HUES6 (cell line): ENCODE measurements around the gene CLDN2.

Experiments
- H3K27ac ChIP-seq: 2 replicates; pipeline ENCODE4 v1.7.0; 2013; ENCODE audit warnings: low read depth, mild to moderate bottlenecking, low read length, inconsistent platforms
- H3K27me3 ChIP-seq: 2 replicates; pipeline ENCODE4 v1.6.1; 2013; ENCODE audit warnings: low read length; ENCODE audit not compliant: control insufficient read depth, insufficient read depth
- H3K36me3 ChIP-seq: 2 replicates; pipeline ENCODE4 v1.6.1; 2013; ENCODE audit warnings: low read length; ENCODE audit not compliant: control insufficient read depth, insufficient read depth
- H3K4me1 ChIP-seq: 2 replicates; pipeline ENCODE4 v1.6.1; 2013; ENCODE audit warnings: low read length; ENCODE audit not compliant: control insufficient read depth, insufficient read depth
- H3K4me3 ChIP-seq: 2 replicates; pipeline ENCODE4 v1.5.1; 2013; ENCODE audit warnings: low read depth, low read length
- H3K9ac ChIP-seq: one replicate; pipeline ENCODE4 v1.6.1; 2013; ENCODE audit warnings: mild to moderate bottlenecking, low read length
- H3K9me3 ChIP-seq: 2 replicates; pipeline ENCODE4 v1.6.1; 2013; ENCODE audit warnings: low read depth, low read length; ENCODE audit not compliant: control insufficient read depth, insufficient read depth

The CLDN2 gene

GRCh38 chrX:106927023-106927422, 6.8 kb downstream of the CLDN2 start:
- Histone ChIP-seq H3K27me3 (peaks cover 34% of the 10 kb centered on the region), H3K36me3 (no peaks in the 10 kb centered on the region), H3K4me1 (no peaks in the 10 kb centered on the region; the same call in 1 of the 2 replicates), H3K4me3 (no peak overlapping the region), H3K9ac (no peak overlapping the region), H3K9me3 (no peaks in the 10 kb centered on the region), H3K27ac (no peak overlapping the region)

DNA sequence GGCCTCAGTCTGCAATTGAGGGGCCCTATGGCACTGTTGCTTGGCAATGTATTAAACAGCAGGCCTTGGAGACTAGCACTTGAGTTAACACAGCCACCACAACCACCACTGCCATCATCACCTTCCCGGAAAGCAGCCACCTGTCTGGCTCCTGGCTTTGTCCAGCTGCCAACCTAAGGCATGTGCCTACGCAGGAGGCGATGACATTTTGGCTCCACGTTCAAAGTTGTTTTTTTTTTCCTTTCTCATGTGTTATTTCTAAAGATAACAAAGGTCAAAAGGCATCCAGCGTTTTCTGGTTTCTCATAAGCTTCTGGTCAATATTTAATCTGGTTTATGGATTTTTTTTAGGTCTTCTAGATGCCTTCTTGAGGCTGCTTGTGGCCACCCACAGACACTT, 7.5 kb downstream of the CLDN2 start:
- H3K36me3 ChIP-seq, result no peaks in the 10 kb centered on the region
- peaks cover 3% of the 10 kb centered on the region; the same call in 1 of the 2 replicates for H3K4me1 ChIP-seq
- H3K27ac ChIP-seq, result no peak overlapping the region
- H3K9me3 ChIP-seq, result no peaks in the 10 kb centered on the region
- peaks cover 28% of the 10 kb centered on the region for H3K27me3 ChIP-seq
- no peak overlapping the region for H3K4me3 ChIP-seq
- H3K9ac ChIP-seq, result no peak overlapping the region

- Histone ChIP-seq H3K36me3 (no peaks in the 10 kb centered on the region), H3K9me3 (no peaks in the 10 kb centered on the region), H3K4me3 (no peak overlapping the region), H3K27ac (no peak overlapping the region), H3K4me1 (peaks cover 8% of the 10 kb centered on the region; the same call in 1 of the 2 replicates), H3K9ac (no peak overlapping the region), H3K27me3 (peaks cover 27% of the 10 kb centered on the region)
Measured at GRCh38 chrX:106928227-106928626, 8.0 kb downstream of the CLDN2 start.

GRCh38 chrX:106931831-106932491, 11.8 kb downstream of the CLDN2 start:
- Histone ChIP-seq H3K27me3 (peaks cover 16% of the 10 kb centered on the region; the same call in 1 of the 2 replicates), H3K9me3 (no peaks in the 10 kb centered on the region), H3K9ac (peak overlapping the region; percentile 76), H3K4me3 (no peak overlapping the region), H3K27ac (peak overlapping the region; percentile 7; the same call in 1 of the 2 replicates), H3K4me1 (peaks cover 10% of the 10 kb centered on the region; the same call in 1 of the 2 replicates), H3K36me3 (no peaks in the 10 kb centered on the region)

DNA sequence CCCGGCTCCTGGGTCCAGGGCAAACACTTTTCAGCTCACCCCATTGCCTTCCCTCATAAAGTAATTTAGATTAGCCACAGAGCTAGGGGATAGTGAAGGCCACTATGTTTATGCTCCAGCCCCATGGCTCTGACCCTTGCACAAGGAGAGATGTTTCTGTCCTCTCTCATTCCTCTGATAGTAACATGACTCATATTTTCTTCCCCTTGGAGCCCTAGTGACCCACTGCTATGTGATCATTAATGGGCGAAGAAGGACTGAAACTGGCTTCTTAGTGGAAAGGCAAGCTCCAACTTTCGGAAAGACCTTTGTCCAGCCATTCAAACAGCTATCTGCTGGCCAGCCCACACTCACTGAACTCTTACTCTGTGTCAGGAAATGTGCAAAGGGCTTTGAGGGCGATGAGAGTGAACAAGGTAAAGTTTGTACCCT, 12.3 kb downstream of the CLDN2 start:
- H3K9ac ChIP-seq, result peak overlapping the region; percentile 76
- H3K36me3 ChIP-seq, result no peaks in the 10 kb centered on the region
- peaks cover 16% of the 10 kb centered on the region; the same call in 1 of the 2 replicates for H3K27me3 ChIP-seq
- peaks cover 10% of the 10 kb centered on the region; the same call in 1 of the 2 replicates for H3K4me1 ChIP-seq
- no peak overlapping the region for H3K4me3 ChIP-seq
- H3K9me3 ChIP-seq, result no peaks in the 10 kb centered on the region
- H3K27ac ChIP-seq, result peak overlapping the region; percentile 7; the same call in 1 of the 2 replicates

DNA sequence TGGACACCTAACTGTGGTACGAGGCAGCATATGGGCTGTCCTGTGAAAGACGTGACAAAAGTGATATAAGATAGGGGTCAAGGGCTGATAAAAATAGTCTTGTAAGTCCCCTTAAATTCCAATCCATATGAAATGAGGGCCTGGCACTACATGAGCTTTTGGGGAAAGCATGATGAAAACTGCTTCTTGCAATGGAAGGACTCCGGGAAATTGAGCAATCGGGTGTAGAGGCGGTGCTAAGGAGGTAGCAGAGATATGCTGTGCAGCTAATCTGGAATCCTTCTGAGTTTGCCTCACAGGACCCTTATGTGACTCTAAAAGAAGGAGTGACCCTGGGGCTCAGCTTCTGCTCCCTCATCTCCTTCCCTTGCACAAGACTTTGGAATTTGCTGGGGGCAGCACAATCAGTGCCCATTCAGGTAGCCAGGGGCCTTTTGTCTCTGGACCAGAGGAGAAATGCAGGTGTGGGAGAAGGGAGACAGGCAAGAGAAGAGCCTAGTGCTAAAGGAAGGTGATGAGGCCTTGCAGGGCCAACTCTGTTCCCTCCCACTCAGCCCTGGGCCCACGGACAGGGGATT, 12.8 kb downstream of the CLDN2 start:
- no peak overlapping the region for H3K4me3 ChIP-seq
- H3K9ac ChIP-seq, result peak overlapping the region; percentile 76
- no peaks in the 10 kb centered on the region for H3K36me3 ChIP-seq
- no peaks in the 10 kb centered on the region for H3K9me3 ChIP-seq
- peaks cover 10% of the 10 kb centered on the region; the same call in 1 of the 2 replicates for H3K4me1 ChIP-seq
- H3K27ac ChIP-seq, result no peak overlapping the region; the same call in 1 of the 2 replicates
- peaks cover 16% of the 10 kb centered on the region; the same call in 1 of the 2 replicates for H3K27me3 ChIP-seq

- H3K4me3 ChIP-seq, result no peak overlapping the region
- no peak overlapping the region; the same call in 1 of the 2 replicates for H3K27ac ChIP-seq
- no peaks in the 10 kb centered on the region for H3K36me3 ChIP-seq
- H3K27me3 ChIP-seq, result peaks cover 13% of the 10 kb centered on the region; the same call in 1 of the 2 replicates
- peaks cover 10% of the 10 kb centered on the region; the same call in 1 of the 2 replicates for H3K4me1 ChIP-seq
- H3K9me3 ChIP-seq, result no peaks in the 10 kb centered on the region
- H3K9ac ChIP-seq, result peak overlapping the region; percentile 76
Measured at GRCh38 chrX:106933538-106933961, 13.3 kb downstream of the CLDN2 start.

- H3K9me3 ChIP-seq, result no peaks in the 10 kb centered on the region
- H3K36me3 ChIP-seq, result 0 out of 2 replicates have a peak, but pooled peaks cover 2% of the 10 kb centered on the region
- no peak overlapping the region for H3K27ac ChIP-seq
- peaks cover 2% of the 10 kb centered on the region; the same call in 1 of the 2 replicates for H3K27me3 ChIP-seq
- H3K9ac ChIP-seq, result no peak overlapping the region
- no peak overlapping the region for H3K4me3 ChIP-seq
- peaks cover 10% of the 10 kb centered on the region; the same call in 1 of the 2 replicates for H3K4me1 ChIP-seq
Measured at GRCh38 chrX:106935175-106935574, 15.0 kb downstream of the CLDN2 start.

DNA sequence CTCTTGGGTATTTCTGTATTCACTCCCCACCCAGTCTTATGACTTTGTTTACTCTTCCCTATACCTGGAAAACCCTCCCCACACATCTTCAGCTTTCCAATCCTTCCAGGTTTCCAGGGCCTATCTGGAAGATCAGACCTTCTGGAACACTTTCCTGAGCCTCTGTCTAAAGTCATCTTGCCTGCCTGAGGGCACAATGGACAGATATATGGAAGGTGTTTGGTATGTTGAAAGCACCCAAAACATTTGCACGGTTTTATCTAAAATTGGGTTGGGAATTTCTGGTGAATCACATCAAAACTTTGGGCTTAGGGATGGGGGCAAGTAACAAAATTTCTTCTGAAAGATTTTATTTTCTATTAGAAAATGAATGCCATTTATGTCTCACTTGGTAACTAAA, 16.0 kb downstream of the CLDN2 start:
- no peak overlapping the region for H3K27ac ChIP-seq
- H3K9ac ChIP-seq, result no peak overlapping the region
- peaks cover 8% of the 10 kb centered on the region; the same call in 1 of the 2 replicates for H3K36me3 ChIP-seq
- H3K4me3 ChIP-seq, result no peak overlapping the region
- H3K4me1 ChIP-seq, result peaks cover 10% of the 10 kb centered on the region; the same call in 1 of the 2 replicates
- H3K9me3 ChIP-seq, result no peaks in the 10 kb centered on the region
- H3K27me3 ChIP-seq, result no peaks in the 10 kb centered on the region; the same call in 1 of the 2 replicates

DNA sequence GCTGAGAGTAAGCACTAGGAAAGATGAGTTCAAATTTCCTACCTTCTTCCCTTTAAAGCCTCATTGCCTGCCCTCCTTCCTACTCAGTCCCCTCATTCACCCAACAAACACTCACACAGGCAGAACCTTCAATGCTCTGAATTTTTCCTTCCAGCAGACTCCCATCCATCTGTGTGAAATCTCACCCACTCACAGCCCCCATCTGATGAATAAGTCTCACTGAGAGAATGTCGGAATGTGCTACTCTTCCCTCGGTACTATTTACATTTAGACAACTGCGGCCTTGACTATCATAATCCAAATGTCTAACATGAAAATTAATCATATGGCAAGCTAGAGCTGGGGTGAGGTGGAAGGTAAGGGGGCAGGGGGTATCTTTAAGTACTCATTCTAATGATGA, 19.4 kb downstream of the CLDN2 start:
- Histone ChIP-seq H3K9me3 (no peaks in the 10 kb centered on the region), H3K4me1 (no peaks in the 10 kb centered on the region), H3K27ac (no peak overlapping the region), H3K4me3 (no peak overlapping the region), H3K27me3 (peaks cover 5% of the 10 kb centered on the region; the same call in 1 of the 2 replicates), H3K9ac (no peak overlapping the region), H3K36me3 (peaks cover 26% of the 10 kb centered on the region)

DNA sequence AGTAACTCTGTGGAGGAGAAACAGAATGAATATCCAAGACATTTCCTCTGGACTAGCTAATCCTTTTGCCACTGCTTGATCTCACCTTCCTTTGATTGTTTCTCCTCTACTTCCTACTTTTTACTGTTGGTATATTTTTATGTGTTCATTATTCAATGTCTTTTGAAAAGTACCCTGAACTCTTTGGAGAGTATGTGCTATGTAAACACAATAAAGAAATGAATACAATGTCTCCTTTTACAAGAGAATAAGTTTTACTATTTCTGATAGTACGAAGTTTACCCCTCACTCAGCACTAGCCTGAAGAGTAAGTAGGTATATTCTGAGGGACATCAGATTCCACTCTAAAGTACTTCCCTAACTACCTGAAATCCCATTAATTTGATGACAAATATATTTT, 19.9 kb downstream of the CLDN2 start:
- Histone ChIP-seq H3K9ac (no peak overlapping the region), H3K27me3 (peaks cover 5% of the 10 kb centered on the region; the same call in 1 of the 2 replicates), H3K4me3 (no peak overlapping the region), H3K36me3 (peaks cover 26% of the 10 kb centered on the region), H3K4me1 (no peaks in the 10 kb centered on the region), H3K9me3 (no peaks in the 10 kb centered on the region), H3K27ac (no peak overlapping the region)
